SHP77 treated with DMSO at 0.1 percent for 48 hours (cell line): ENCODE measurements around the gene SLC7A14.

Source experiments
- DNase-seq: peaks from one replicate; lab custom pipeline; 2025; lab: John Stamatoyannopoulos, UW

Gene SLC7A14

DNA sequence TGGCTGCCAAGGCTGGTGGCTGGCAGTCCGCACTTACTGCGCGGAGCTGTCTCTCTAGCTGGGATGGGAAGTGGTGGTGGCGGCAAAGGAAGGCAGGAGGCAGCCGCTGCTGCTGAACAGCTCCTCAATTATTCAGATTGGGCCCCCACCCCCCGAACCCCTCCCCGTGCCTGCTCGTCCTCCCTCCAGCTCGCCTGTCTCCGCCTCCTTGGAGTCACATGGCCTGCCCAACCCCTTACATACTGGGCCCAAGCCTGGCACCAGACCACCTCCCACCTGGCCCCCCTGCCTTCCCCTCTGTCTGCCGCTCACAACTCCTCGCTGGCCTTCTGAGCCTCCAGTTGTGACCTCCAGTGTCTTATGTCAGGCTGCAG is at the start of gene SLC7A14:
Gene SLC7A14 (minus strand): TSS at position 139 of the 374 bp plus-strand sequence. CDS start 59,139 bp downstream, outside the sequence.
- DNase-seq = peak; percentile 16

DNA sequence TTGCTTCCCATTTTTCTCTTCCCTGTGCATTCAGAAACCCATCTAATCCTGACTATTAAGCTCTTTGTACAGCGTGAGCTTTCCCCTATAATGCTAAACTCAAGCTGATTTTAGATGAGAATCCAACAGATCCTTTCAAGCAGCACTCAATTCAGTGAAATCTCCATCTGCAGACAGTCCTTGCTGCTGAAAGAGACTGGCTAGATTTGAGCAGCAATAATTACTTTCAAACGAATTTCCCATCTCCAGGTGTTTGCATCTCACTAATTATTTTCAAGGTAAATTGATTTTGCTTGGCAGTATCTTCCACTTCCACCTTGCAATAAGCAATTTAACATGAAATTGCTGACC is 49.5 kb upstream of the SLC7A14 start:
- DNase-seq = no peak

DNA sequence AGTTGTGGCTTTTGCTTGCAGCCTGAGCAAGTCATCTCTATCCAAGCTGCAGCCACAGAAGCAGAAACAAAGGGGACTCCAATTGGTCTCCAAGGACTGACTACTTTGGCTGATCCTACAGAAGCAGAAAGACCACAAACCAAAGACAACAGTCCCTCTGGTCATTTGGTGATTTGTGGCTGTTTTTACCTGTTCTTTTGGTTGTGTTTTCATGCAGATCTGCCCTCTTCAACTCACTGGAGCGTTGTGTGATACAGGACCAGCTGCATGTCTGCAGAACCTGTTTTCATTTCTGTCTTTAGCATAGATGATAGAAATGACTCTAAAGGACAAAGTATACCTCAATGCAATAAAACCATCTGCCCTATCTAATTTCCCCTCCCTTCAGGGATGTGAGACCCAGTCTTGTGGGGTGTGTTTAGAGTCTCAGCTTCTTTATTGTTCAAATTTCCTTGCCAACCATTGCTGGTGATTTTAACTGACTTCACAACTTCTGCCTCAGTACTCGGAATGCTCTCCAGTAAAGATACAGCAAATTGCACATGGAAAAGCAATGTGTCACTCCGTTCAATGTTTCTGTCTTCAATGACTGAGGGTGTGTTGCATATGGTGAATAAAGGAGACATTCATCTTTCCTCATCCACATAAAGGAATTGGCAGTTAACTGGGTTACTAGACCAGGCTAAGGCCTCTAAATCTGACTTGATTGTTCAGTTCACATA is 48.9 kb upstream of the SLC7A14 start:
- no peak for DNase-seq

GRCh38 chr3:170633573-170633972 is 47.7 kb upstream of the SLC7A14 start:
- DNase-seq = no peak

DNA sequence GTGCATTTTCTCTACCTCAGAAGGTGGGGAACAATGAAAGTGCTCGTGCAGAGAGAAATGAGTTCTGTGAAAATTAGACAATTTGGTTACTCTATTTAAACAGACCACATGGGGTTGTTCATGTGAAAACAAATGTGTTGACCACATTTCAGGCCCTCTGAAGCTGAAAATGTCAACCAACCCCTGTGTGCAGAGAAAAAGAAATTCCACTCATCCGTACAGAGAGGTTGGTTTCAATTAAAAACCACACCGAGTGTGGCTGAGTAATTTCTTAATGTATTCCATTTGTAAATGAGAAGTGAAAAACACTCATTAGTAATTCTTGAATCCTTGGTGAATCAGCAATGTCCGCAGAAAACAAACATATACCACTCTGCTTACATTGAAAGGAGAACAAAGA is 46.9 kb upstream of the SLC7A14 start:
- no peak for DNase-seq

- no peak for DNase-seq
Measured at GRCh38 chr3:170631755-170632488, 46.0 kb upstream of the SLC7A14 start.

DNA sequence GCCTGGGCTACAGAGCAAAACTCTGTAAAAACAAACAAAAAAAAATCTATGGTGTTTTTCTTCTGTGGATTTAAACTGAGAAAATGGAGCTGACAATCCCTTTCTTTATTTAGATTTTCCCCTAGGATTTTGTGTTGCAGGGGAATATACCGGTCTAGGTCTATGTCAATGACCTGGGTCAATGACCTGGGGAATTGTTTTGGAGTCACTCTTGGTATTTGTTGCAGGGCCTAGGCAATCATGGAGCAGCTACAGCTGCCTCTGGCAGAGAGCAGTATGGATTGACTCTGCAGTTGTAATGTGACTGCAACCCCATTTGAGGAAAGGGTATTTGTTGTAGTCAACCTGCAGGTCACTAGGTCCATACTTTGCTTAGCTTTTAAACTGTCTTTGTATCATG is 37.6 kb upstream of the SLC7A14 start:
- no peak for DNase-seq

GRCh38 chr3:170622369-170623159 is 36.7 kb upstream of the SLC7A14 start:
- DNase-seq = no peak

- DNase-seq = no peak
Measured at GRCh38 chr3:170621256-170621655, 35.4 kb upstream of the SLC7A14 start.

GRCh38 chr3:170614214-170614966 is 28.5 kb upstream of the SLC7A14 start:
- no peak for DNase-seq

GRCh38 chr3:170611751-170612150 is 25.9 kb upstream of the SLC7A14 start:
- DNase-seq = no peak

GRCh38 chr3:170610321-170610884 is 24.5 kb upstream of the SLC7A14 start:
- no peak for DNase-seq

DNA sequence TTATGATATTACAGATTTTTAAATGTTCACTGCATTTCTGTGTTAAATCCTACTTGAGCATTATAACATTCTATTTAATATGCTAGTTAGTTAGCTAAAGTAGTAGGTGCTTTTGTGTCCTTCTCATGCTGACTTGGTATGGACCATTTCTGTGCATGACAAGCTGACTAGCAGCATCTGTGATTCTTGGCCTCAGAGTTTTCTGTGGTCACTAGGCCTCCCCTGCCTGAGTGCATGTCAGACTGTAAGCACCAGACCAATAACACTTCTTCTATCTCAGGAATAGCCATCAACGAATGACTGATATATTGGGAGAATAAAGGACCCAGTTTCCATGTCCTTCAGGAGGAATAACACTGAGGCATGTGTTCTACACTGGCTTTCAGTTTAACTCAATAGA is 22.6 kb upstream of the SLC7A14 start:
- DNase-seq = no peak

GRCh38 chr3:170606675-170607074 is 20.8 kb upstream of the SLC7A14 start:
- DNase-seq = no peak

- DNase-seq = no peak
Measured at GRCh38 chr3:170605490-170605889, 19.6 kb upstream of the SLC7A14 start.

DNA sequence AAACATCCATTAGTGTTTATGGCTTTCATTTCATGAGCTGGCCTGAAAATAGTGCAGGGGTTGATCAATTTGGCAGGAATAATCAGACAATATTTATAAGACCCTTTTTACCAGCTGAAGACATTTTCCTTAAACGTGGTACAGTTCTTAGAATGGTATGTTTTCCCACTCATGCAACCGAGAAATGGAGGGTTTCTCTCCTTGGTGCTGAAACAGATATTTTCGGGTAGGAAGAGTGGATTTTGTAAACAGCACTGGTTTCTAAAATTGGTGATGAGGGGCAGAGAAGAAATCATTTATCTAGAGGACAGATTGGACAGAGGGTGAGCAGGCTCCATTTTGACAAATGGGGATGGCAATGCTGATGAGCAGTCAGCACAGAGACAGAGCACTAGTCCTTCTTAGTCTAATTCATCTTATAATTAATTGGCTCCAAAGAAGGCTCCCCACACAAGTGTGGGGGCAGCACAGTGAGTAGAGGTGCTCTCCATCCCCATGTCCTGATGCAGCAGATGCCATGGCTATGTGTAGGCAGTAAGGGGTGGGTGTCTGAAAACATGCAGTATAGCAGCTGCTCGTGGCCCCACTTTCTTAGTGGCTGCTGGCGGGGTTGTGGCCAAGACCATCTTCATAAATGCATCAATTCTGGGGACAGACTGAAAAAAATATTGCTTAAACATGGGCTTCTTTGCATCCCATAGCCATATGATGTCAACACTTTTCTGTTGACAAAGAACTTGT is 18.1 kb upstream of the SLC7A14 start:
- DNase-seq = no peak

GRCh38 chr3:170602556-170602955 is 16.7 kb upstream of the SLC7A14 start:
- no peak for DNase-seq

DNA sequence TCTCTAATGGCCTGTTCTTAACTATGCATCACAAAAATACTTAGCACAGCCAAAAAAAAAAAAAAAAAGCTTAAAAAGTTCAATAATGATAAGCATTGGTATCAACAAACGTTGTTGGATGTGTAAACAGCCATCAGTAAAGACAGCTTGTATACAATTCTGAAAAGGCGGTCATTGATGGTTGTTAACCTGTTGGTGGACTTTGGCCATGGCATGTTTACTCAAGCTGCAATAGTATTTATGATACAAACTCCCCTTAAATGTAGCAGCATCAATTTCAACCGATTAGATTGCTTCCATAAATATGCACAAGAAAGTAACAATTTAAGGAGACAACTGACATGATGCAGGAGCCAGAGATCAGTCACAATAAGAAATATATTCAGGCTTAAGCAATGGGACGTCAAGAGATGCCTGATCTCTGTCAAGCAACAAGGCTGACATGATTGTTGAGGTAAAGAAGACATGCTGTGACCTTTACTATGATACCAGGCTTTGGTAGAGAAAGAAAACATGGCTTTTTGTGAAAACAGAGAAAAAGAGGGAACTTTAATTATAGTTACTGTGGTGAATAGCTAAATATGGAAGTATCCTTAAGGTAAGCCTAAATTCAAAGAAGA is 14.2 kb upstream of the SLC7A14 start:
- no peak for DNase-seq

DNA sequence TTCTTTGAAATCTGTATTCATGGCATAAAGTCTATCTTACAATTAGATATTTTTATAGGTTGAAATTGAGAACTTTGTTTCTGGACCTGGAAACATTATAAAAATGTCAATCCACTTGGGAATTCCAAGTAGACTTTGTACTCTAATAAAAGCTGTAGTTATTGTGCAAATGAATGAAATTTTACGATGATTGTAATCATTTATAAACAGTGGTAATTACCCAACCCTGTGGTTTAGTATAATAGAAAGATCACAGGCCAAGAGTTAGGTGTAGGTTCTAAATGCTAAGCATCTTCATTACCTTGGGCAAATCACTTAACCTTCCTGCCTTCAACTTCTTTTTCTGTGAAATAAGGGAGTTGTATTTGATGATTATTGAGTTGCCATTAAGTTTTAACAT is 13.2 kb upstream of the SLC7A14 start:
- DNase-seq = no peak

GRCh38 chr3:170598091-170598502 is 12.2 kb upstream of the SLC7A14 start:
- no peak for DNase-seq

- no peak for DNase-seq
Measured at GRCh38 chr3:170594528-170594927, 8.7 kb upstream of the SLC7A14 start.
